CD4-positive, alpha-beta T cell treated with Interleukin-6 for 4 hours (primary cell): ENCODE data around the gene SEMA3A.

Experiments
- DNase-seq: peaks from one replicate; pipeline ENCODE4 v3.0.0-alpha.2; 2020; ENCODE audit warnings: mixed read lengths

Gene SEMA3A

DNA sequence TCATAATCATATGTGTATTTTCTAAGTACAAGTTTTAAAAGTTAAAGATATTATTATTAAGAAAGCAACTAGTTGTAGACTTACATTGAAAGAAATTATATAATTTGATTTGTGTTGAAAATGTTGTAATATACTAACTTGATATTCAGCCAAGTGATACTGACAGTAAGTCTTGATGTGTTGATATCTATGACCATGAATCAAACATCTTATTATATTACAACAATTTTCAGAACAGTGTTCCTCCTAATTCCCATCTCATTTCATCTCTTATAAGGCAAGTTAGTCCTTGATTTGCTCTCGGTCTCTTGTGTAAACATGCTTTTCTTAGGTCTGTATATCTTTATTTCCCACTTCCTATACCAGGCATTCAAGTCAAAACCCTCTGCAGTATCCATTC lies 276.4 kb downstream of the SEMA3A start:
- DNase-seq, result no peak

DNA sequence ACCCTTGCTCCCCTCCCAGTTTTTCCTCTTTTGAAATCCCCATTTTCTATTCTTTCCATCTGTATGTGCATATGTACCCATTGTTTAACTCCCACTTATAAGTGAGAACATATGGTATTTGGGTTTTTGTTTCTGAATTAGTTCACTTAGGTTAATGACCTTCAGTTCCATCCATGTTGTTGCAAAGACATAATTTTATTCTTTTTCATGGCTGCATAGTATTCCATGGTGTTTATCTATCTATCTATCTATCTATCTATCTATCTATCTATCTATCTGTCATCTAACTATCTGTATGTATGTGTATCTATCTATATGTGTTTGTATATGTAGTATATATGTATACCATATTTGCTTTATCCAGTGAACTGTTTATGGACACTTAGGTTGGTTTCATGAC lies 281.4 kb downstream of the SEMA3A start:
- no peak for DNase-seq

DNA sequence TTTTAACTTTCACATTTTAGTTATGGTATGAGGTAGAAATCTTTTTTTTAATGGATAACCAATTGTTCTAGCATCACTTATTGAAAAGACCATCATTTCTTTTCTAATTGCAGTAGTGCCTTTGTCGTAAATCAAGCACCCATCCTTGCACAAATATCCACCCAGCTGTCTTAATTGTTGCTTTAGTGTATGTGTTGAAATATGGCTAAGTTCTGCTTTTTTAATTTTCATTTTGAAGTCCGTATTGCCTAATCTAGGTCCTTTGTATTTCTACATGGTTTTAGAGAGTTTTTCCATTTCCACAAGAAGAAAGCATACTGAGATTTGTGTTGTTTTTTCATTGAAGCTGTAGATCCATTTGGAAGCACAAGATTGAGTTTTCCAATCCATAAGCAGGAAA lies 286.1 kb downstream of the SEMA3A start:
- no peak for DNase-seq
